Esophagus muscularis mucosa (tissue), 3 donors: ENCODE measurements around the gene UBE4B.

ENCODE experiments used
- CTCF ChIP-seq, 3 experiments: fragments of 200-600 bp in 2 of 3; fragments of 450-650 bp in 1 of 3; sonication (generic) in 2 of 3; IDR thresholded peaks; one replicate each; pipeline ENCODE4 v1.5.1; 2017 to 2019; ENCODE audit warnings: antibody characterized with exemption in 3 of 3, mild to moderate bottlenecking in 2 of 3, moderate library complexity in 1 of 3
- POLR2A ChIP-seq: fragments of 450-650 bp; IDR thresholded peaks from one replicate; pipeline ENCODE4 v1.6.1; 2017; ENCODE audit warnings: antibody characterized with exemption, moderate library complexity, mild to moderate bottlenecking, low read depth
- POLR2AphosphoS5 ChIP-seq, 2 donors: sonication (generic); formaldehyde crosslinking; IDR thresholded peaks; one replicate each; pipeline ENCODE4 v1.6.1; 2017; ENCODE audit warnings: antibody characterized with exemption in 2 of 2

GRCh38 chr1:10065760-10066159 lies 33.0 kb downstream of the UBE4B start:
- TF ChIP-seq CTCF (IDR thresholded peaks at IDR 0.05) (no peak), POLR2AphosphoS5 (IDR thresholded peaks at IDR 0.05) (no peak), POLR2A (no peak)
